H1 (cell line): Measurements from ENCODE around the gene PTPRJ. TPM values are rescaled to one million over a fixed set of nuclear protein-coding genes. Genes with fewer than 3 reads are reported as not detected.

Source experiments
- CTCF ChIA-PET: fragments of 300-600 bp; sonication (Branson Sonifier 250); formaldehyde crosslinking; loops from one replicate; lab custom pipeline; 2021; ENCODE audit not compliant: partially characterized antibody; lab: Charles Lee
- POLR2A ChIA-PET: fragments of 300-600 bp; sonication (Branson Sonifier 250); formaldehyde crosslinking; loops from one replicate; lab custom pipeline; 2021; ENCODE audit warnings: inconsistent platforms; ENCODE audit not compliant: partially characterized antibody; lab: Charles Lee
- DNase-seq, 2 experiments: peaks; one replicate each; pipeline versions ENCODE4 v3.0.0 to v3.0.0-alpha.2; 2010 to 2022; ENCODE audit warnings: low spot score in 2 of 2, low read depth in 1 of 2, mixed read lengths in 1 of 2
- FAIRE-seq: peaks from 2 replicates; lab custom pipeline; 2011; peaks lifted over from hg19 to GRCh38; lab: Jason Lieb, UNC
- H2AFZ ChIP-seq: 2 replicates; pipeline ENCODE4 v1.8.1; 2012; ENCODE audit warnings: low read length, inconsistent platforms
- H2AK5ac ChIP-seq: 2 replicates; pipeline ENCODE4 v1.6.1; 2013; ENCODE audit warnings: low read depth, low read length
- H2BK120ac ChIP-seq: replicated peaks from 2 replicates; pipeline ENCODE3; 2013; ENCODE audit warnings: low read depth, low read length, inconsistent platforms
- H2BK12ac ChIP-seq: 2 replicates; pipeline ENCODE4 v1.6.1; 2013; ENCODE audit warnings: low read depth, low read length
- H2BK15ac ChIP-seq: 2 replicates; pipeline ENCODE4 v1.6.1; 2013; ENCODE audit warnings: low read length
- H2BK20ac ChIP-seq: 2 replicates; pipeline ENCODE4 v1.6.1; 2013; ENCODE audit warnings: low read length
- H2BK5ac ChIP-seq: 2 replicates; pipeline ENCODE4 v1.6.1; 2013; ENCODE audit warnings: low read depth, low read length
- H3K14ac ChIP-seq: 2 replicates; pipeline ENCODE4 v1.6.1; 2013; ENCODE audit warnings: inconsistent platforms; ENCODE audit not compliant: insufficient read length
- H3K18ac ChIP-seq: 2 replicates; pipeline ENCODE4 v1.6.1; 2013; ENCODE audit warnings: low read length; ENCODE audit errors: extremely low read depth
- H3K23ac ChIP-seq: 2 replicates; pipeline ENCODE4 v1.6.1; 2013; ENCODE audit warnings: inconsistent platforms; ENCODE audit not compliant: insufficient read length
- H3K23me2 ChIP-seq: 2 replicates; pipeline ENCODE4 v1.6.1; 2013; ENCODE audit warnings: low read depth, low read length
- H3K27ac ChIP-seq: 2 replicates; pipeline ENCODE4 v1.6.1; 2011; ENCODE audit warnings: low read depth, low read length, inconsistent platforms
- H3K27me3 ChIP-seq, 4 experiments: replicated peaks in 1 of 4; 1 replicate in 1 of 4; 2 replicates in 3 of 4; pipeline versions ENCODE4 v1.6.1 to v1.8.1; 2011 to 2013; ENCODE audit warnings: low read length in 3 of 4, mild to moderate bottlenecking in 3 of 4, inconsistent platforms in 2 of 4, mixed read lengths in 2 of 4, moderate library complexity in 1 of 4; ENCODE audit not compliant: control insufficient read depth in 3 of 4, insufficient read depth in 3 of 4; ENCODE audit errors: extremely low read depth in 1 of 4
- H3K36me3 ChIP-seq, 4 experiments: 2 replicates each; pipeline versions ENCODE4 v1.6.1 to v1.8.1; 2011 to 2013; ENCODE audit warnings: mild to moderate bottlenecking in 4 of 4, low read length in 3 of 4, moderate library complexity in 2 of 4, control low read depth in 1 of 4, inconsistent platforms in 1 of 4; ENCODE audit not compliant: insufficient read depth in 4 of 4, control insufficient read depth in 2 of 4
- H3K4ac ChIP-seq: replicated peaks from 2 replicates; pipeline ENCODE3; 2013; ENCODE audit warnings: low read length, low read depth, mixed read lengths, inconsistent platforms; ENCODE audit not compliant: insufficient read length
- H3K4me1 ChIP-seq, 4 experiments: replicated peaks in 1 of 4; 1 replicate in 1 of 4; 2 replicates in 3 of 4; pipeline versions ENCODE4 v1.6.1 to v1.8.1; 2011 to 2013; ENCODE audit warnings: low read length in 3 of 4, inconsistent platforms in 2 of 4, mixed read lengths in 1 of 4; ENCODE audit not compliant: insufficient read depth in 4 of 4, control insufficient read depth in 3 of 4
- H3K4me2 ChIP-seq, 2 experiments: 2 replicates each; pipeline versions ENCODE4 v1.6.1 to v1.8.1; 2011 to 2013; ENCODE audit warnings: low read depth in 2 of 2, low read length in 2 of 2, control low read depth in 1 of 2, inconsistent platforms in 1 of 2, mild to moderate bottlenecking in 1 of 2; ENCODE audit not compliant: insufficient read depth in 1 of 2
- H3K4me3 ChIP-seq, 4 experiments: fragments of 200-600, 300-600 bp in 1 of 4; sonication (generic), shearing (Covaris generic), sonication (Bioruptor Twin) in 1 of 4; 2 replicates each; pipeline versions ENCODE4 v1.5.1 to v1.8.1; 2011 to 2016; ENCODE audit warnings: low read length in 4 of 4, low read depth in 3 of 4, control low read depth in 2 of 4, inconsistent platforms in 2 of 4, mild to moderate bottlenecking in 2 of 4, mixed read lengths in 1 of 4, moderate library complexity in 1 of 4; ENCODE audit not compliant: insufficient read depth in 2 of 4; ENCODE audit errors: extremely low read depth in 1 of 4
- H3K56ac ChIP-seq: replicated peaks from 2 replicates; pipeline ENCODE3; 2013; ENCODE audit warnings: low read depth, mild to moderate bottlenecking, mixed read lengths, low read length, inconsistent platforms; ENCODE audit not compliant: insufficient read length
- H3K79me1 ChIP-seq: 2 replicates; pipeline ENCODE4 v1.6.1; 2013; ENCODE audit warnings: low read depth, low read length, control low read depth
- H3K79me2 ChIP-seq, 2 experiments: 2 replicates each; pipeline versions ENCODE4 v1.6.1 to v1.8.1; 2012 to 2013; ENCODE audit warnings: low read length in 2 of 2, mild to moderate bottlenecking in 2 of 2, inconsistent platforms in 1 of 2; ENCODE audit not compliant: insufficient read depth in 2 of 2, control insufficient read depth in 1 of 2
- H3K9ac ChIP-seq, 4 experiments: replicated peaks in 1 of 4; 1 replicate in 1 of 4; 2 replicates in 3 of 4; pipeline versions ENCODE4 v1.6.1 to v1.8.1; 2011 to 2013; ENCODE audit warnings: low read depth in 3 of 4, low read length in 3 of 4, control low read depth in 2 of 4, mild to moderate bottlenecking in 2 of 4, moderate library complexity in 2 of 4, inconsistent platforms in 1 of 4; ENCODE audit errors: extremely low read depth in 1 of 4
- H3K9me3 ChIP-seq, 2 experiments: 2 replicates each; pipeline versions ENCODE4 v1.6.1 to v1.8.1; 2012 to 2013; ENCODE audit warnings: mild to moderate bottlenecking in 2 of 2, moderate library complexity in 2 of 2, control low read depth in 1 of 2, inconsistent platforms in 1 of 2, low read depth in 1 of 2, low read length in 1 of 2, mixed read lengths in 1 of 2; ENCODE audit not compliant: insufficient read depth in 2 of 2
- H4K20me1 ChIP-seq, 2 experiments: replicated peaks in 1 of 2; 2 replicates each; pipeline versions ENCODE3 to v1.8.1; 2011 to 2013; ENCODE audit warnings: inconsistent platforms in 2 of 2, low read length in 2 of 2, mild to moderate bottlenecking in 1 of 2; ENCODE audit not compliant: insufficient read depth in 2 of 2, control insufficient read depth in 1 of 2
- H4K5ac ChIP-seq: 2 replicates; pipeline ENCODE4 v1.6.1; 2013; ENCODE audit warnings: low read length, low read depth, mixed read lengths, inconsistent platforms; ENCODE audit not compliant: insufficient read length
- H4K8ac ChIP-seq: 2 replicates; pipeline ENCODE4 v1.8.0; 2013; ENCODE audit warnings: mild to moderate bottlenecking, moderate library complexity, low read length, inconsistent platforms; ENCODE audit not compliant: insufficient read depth; ENCODE audit errors: extremely low read depth
- H4K91ac ChIP-seq: replicated peaks from 2 replicates; pipeline ENCODE3; 2013; ENCODE audit warnings: low read length, mixed read lengths, inconsistent platforms; ENCODE audit not compliant: insufficient read length
- CHD1 ChIP-seq: IDR thresholded peaks from 2 replicates; pipeline ENCODE4 v1.6.1; 2012; ENCODE audit warnings: low read depth, low read length, improper control_type of control experiment
- EP300 ChIP-seq, 2 experiments: IDR thresholded peaks; 1 replicate in 1 of 2; 2 replicates in 1 of 2; pipeline ENCODE4 v1.6.1; 2011 to 2012; ENCODE audit warnings: low read depth in 2 of 2, low read length in 2 of 2, mild to moderate bottlenecking in 2 of 2, borderline replicate concordance in 1 of 2, inconsistent platforms in 1 of 2, moderate library complexity in 1 of 2
- NANOG ChIP-seq: IDR thresholded peaks from 2 replicates; pipeline ENCODE4 v1.6.1; 2011; ENCODE audit warnings: low read length, low read depth, mild to moderate bottlenecking, inconsistent platforms; ENCODE audit not compliant: insufficient read depth, poor library complexity, severe bottlenecking
- WGBS, 2 experiments: shearing (Covaris generic) in 1 of 2; methylation state at CpG; one replicate each; pipeline versions ENCODE4 v1.1.6 to v1.1.7; 2013 to 2015; ENCODE audit warnings: low lambda C conversion rate in 2 of 2, mixed read lengths in 2 of 2, inconsistent platforms in 1 of 2, low coverage in 1 of 2, missing lambda C conversion rate in 1 of 2; ENCODE audit not compliant: insufficient replicate concordance in 2 of 2, insufficient coverage in 1 of 2, insufficient read length in 1 of 2; ENCODE audit errors: extremely low coverage in 1 of 2, missing lambda C conversion rate in 1 of 2; 5-methylcytosine and 5-hydroxymethylcytosine counted together
- polyA plus RNA-seq, 7 experiments: library from polyadenylated mRNA; depleted of rRNA in 3 of 7; stranded (reverse) in 5 of 7; unstranded in 2 of 7; fragments of >200 nt in 5 of 7; fragments of 200-250 nt in 2 of 7; gene quantifications; 1 replicate in 5 of 7; 2 replicates in 1 of 7; 4 replicates in 1 of 7; pipeline versions ENCODE4 v1.2.1 to v1.2.3, GENCODE V29; 2011 to 2013; ENCODE audit warnings: missing spikeins in 2 of 7, mixed read lengths in 2 of 7
- total RNA-seq: library from RNA; stranded (reverse); fragmentation: NEBNext Ultra II Directional; extraction: Animal tissue kit (Norgen Biotek cat#: 25700); gene quantifications from 2 replicates; pipeline ENCODE4 v1.2.1, GENCODE V29; 2021

PTPRJ gene
- total and polyA plus RNA-seq, 2 of the 8 experiments (the other 6 are each of a cell fraction or from before 2014, with no cell fraction given): 4.4 to 22.6 TPM

- no peak overlapping the region for H2BK15ac ChIP-seq
- ChIA-PET CTCF (interaction anchor here (0.6 to 1.6 kb wide), 6 partner anchors 13 to 95 kb away, joined by 3 to 4 read pairs (median 3); no protein-coding TSS in a partner anchor), POLR2A (interaction anchor here (0.6 to 1.2 kb wide), 4 partner anchors 9 to 290 kb away, joined by 3 to 5 read pairs (median 3); no protein-coding TSS in a partner anchor)
- peaks cover 2% of the 10 kb centered on the region; the same call in 1 of the 2 replicates for H3K79me1 ChIP-seq
- H2AK5ac ChIP-seq: no peak overlapping the region
- no peaks in the 10 kb centered on the region; the same call in 1 of the 2 replicates for H3K23me2 ChIP-seq
- no peak overlapping the region for H3K9ac ChIP-seq
- H3K4me1 ChIP-seq: peaks cover 0 to 4% (median 2%) of the 10 kb centered on the region in 4 experiments; a peak in 4 of 7 replicates
- no peak overlapping the region for H3K56ac ChIP-seq
- H3K4me2 ChIP-seq: no peak overlapping the region
- no peak overlapping the region for H4K91ac ChIP-seq
- no peaks in the 10 kb centered on the region for H3K36me3 ChIP-seq
- FAIRE-seq: no peak
- H2BK12ac ChIP-seq: no peak overlapping the region
- 93% methylated on average over 8 of the region's 8 CpGs; no CpG with 5 or more reads in 1 of the 2 experiments for WGBS, 2 experiments
- H3K27ac ChIP-seq: no peak overlapping the region
- no peak overlapping the region for H3K23ac ChIP-seq
- no peak for DNase-seq
- no peak overlapping the region for H4K8ac ChIP-seq
- no peak overlapping the region for H4K5ac ChIP-seq
- H2AFZ ChIP-seq: no peak overlapping the region
- H4K20me1 ChIP-seq: no peaks in the 10 kb centered on the region
- no peaks in the 10 kb centered on the region for H3K27me3 ChIP-seq
- no peaks in the 10 kb centered on the region for H3K9me3 ChIP-seq
- H3K18ac ChIP-seq: no peak overlapping the region
- H3K4ac ChIP-seq: no peak overlapping the region
- H3K4me3 ChIP-seq: no peak overlapping the region
- no peak overlapping the region for H2BK5ac ChIP-seq
- no peak overlapping the region for H2BK120ac ChIP-seq
- H3K14ac ChIP-seq: no peak overlapping the region
- no peak overlapping the region for H2BK20ac ChIP-seq
- H3K79me2 ChIP-seq: peaks cover 0 to 3% of the 10 kb centered on the region in 2 experiments; a peak in 2 of 4 replicates
- TF ChIP-seq CHD1: no peak
- TF ChIP-seq NANOG: no peak
- TF ChIP-seq EP300 (IDR thresholded peaks at IDR 0.05; ENCODE audit: borderline replicate concordance in 1 of 2, low read depth in 2 of 2, low read length in 2 of 2): no peak
Observed at GRCh38 chr11:48043111-48043990, 63.0 kb downstream of the PTPRJ start.
